PC-9 (cell line): ENCODE results near the gene MYH11. TPM values are rescaled to one million over a fixed set of nuclear protein-coding genes. Genes with fewer than 3 reads are reported as not detected.
A peak's percentile ranks its signal among the peaks of the same experiment; 100 is the strongest.

Source experiments
- BruUV-seq: library from RNA; stranded (reverse); fragments of 400-500 nt; replicated peaks from 2 replicates; lab custom pipeline; 2021; lab: Mats Ljungman, UMichigan
- CTCF ChIA-PET: fragments of 300-600 bp; sonication (Branson Sonifier 250); formaldehyde crosslinking; loops from one replicate; lab custom pipeline; 2022; ENCODE audit warnings: antibody characterized with exemption; lab: Charles Lee
- POLR2A ChIA-PET: fragments of 300-600 bp; sonication (Branson Sonifier 250); formaldehyde crosslinking; loops from one replicate; lab custom pipeline; 2022; ENCODE audit warnings: antibody characterized with exemption; ENCODE audit not compliant: unreplicated experiment; lab: Charles Lee
- DNase-seq, 2 experiments: peaks; one replicate each; pipeline versions ENCODE4 v3.0.0 to v3.0.0-alpha.2; 2015 to 2022; ENCODE audit warnings: mixed read lengths in 1 of 2
- H2AFZ ChIP-seq: fragments of 200-600 bp; sonication (generic); 2 replicates; pipeline ENCODE4 v1.8.1; 2017; ENCODE audit warnings: antibody characterized with exemption
- H3F3A ChIP-seq: fragments of 200-600 bp; sonication (generic); 2 replicates; pipeline ENCODE4 v1.8.1; 2017; ENCODE audit warnings: antibody characterized with exemption, mild to moderate bottlenecking, low read depth; ENCODE audit not compliant: insufficient read depth
- H3K27ac ChIP-seq: fragments of 200-600 bp; sonication (generic); 2 replicates; pipeline ENCODE4 v1.6.1; 2016; ENCODE audit warnings: mixed run types
- H3K27me3 ChIP-seq: fragments of 200-600 bp; sonication (generic); 2 replicates; pipeline ENCODE4 v1.6.1; 2016; ENCODE audit warnings: low read depth, mixed run types; ENCODE audit not compliant: insufficient read depth
- H3K36me3 ChIP-seq: fragments of 200-600 bp; sonication (generic); 2 replicates; pipeline ENCODE4 v1.6.1; 2016; ENCODE audit warnings: low read depth, mixed run types
- H3K4me1 ChIP-seq: fragments of 200-600 bp; sonication (generic); replicated peaks from 2 replicates; pipeline ENCODE4 v1.6.1; 2016; ENCODE audit warnings: mixed run types; ENCODE audit not compliant: insufficient read depth
- H3K4me2 ChIP-seq: fragments of 200-600 bp; sonication (generic); 2 replicates; pipeline ENCODE4 v1.6.1; 2017; ENCODE audit warnings: mixed run types
- H3K4me3 ChIP-seq: fragments of 200-600 bp; sonication (generic); 2 replicates; pipeline ENCODE4 v1.6.1; 2016; ENCODE audit warnings: mixed run types
- H3K79me2 ChIP-seq: fragments of 200-600 bp; sonication (generic); 2 replicates; pipeline ENCODE4 v1.6.1; 2017; ENCODE audit warnings: low read depth, mixed run types
- H3K9me2 ChIP-seq: fragments of 200-600 bp; sonication (generic); 2 replicates; pipeline ENCODE4 v1.8.1; 2017; ENCODE audit warnings: mild to moderate bottlenecking; ENCODE audit not compliant: insufficient read depth
- H3K9me3 ChIP-seq: fragments of 200-600 bp; sonication (generic); 2 replicates; pipeline ENCODE4 v1.8.1; 2016; ENCODE audit warnings: low read depth; ENCODE audit not compliant: insufficient read depth
- H4K20me1 ChIP-seq: fragments of 200-600 bp; sonication (generic); 2 replicates; pipeline ENCODE4 v1.8.1; 2017; ENCODE audit not compliant: insufficient read depth
- EZH2 ChIP-seq: fragments of 200-600 bp; sonication (generic); IDR thresholded peaks from 2 replicates; pipeline ENCODE4 v1.8.0; 2017; ENCODE audit warnings: antibody characterized with exemption, low read depth
- intact Hi-C: fragments of 100-400 bp; cut with micrococcal nuclease; formaldehyde crosslinking; loops from one replicate; pipeline ENCODE4 v1.10.0; 2022; ENCODE audit not compliant: unreplicated experiment
- total RNA-seq: library from RNA; stranded (reverse); gene quantifications from 2 replicates; pipeline ENCODE4 v1.2.3, GENCODE V29; 2021
- TF ChIP-seq, protein P1 (sequence below): fragments of 200-600 bp; sonication (generic); conservative IDR thresholded peaks from 2 replicates; pipeline ENCODE4 v1.6.1; 2017; ENCODE audit warnings: mixed run types, antibody characterized with exemption, mild to moderate bottlenecking, moderate library complexity

The MYH11 gene
- total RNA-seq, 1 experiment from 2014 or later: 0.11 TPM

DNA sequence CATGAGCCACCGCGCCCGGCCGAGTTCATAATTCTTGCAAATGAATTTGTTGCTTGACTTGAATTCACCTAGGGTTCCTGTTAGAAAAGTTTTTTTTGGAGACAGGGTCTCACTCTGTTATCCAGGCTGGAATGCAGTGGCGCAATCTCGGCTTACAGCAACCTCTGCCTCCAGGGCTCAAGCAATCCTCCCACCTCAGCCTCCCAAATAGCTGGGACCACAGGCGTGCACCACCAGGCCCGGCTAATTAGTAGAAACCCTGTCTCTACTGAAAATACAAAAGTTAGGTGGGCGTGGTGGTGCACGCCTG, 99.8 kb downstream of the MYH11 start:
- H3K36me3 ChIP-seq: no peaks in the 10 kb centered on the region
- H3K4me3 ChIP-seq: no peak overlapping the region
- H3K9me2 ChIP-seq: no peaks in the 10 kb centered on the region
- TF ChIP-seq, protein P1, sequence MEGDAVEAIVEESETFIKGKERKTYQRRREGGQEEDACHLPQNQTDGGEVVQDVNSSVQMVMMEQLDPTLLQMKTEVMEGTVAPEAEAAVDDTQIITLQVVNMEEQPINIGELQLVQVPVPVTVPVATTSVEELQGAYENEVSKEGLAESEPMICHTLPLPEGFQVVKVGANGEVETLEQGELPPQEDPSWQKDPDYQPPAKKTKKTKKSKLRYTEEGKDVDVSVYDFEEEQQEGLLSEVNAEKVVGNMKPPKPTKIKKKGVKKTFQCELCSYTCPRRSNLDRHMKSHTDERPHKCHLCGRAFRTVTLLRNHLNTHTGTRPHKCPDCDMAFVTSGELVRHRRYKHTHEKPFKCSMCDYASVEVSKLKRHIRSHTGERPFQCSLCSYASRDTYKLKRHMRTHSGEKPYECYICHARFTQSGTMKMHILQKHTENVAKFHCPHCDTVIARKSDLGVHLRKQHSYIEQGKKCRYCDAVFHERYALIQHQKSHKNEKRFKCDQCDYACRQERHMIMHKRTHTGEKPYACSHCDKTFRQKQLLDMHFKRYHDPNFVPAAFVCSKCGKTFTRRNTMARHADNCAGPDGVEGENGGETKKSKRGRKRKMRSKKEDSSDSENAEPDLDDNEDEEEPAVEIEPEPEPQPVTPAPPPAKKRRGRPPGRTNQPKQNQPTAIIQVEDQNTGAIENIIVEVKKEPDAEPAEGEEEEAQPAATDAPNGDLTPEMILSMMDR: no peak
- no peak for TF ChIP-seq EZH2
- intact Hi-C loops: no loop called here
- peak overlapping the region; percentile 47; the same call in 1 of the 2 replicates for H3K4me2 ChIP-seq
- no peaks in the 10 kb centered on the region for H3K9me3 ChIP-seq
- H2AFZ ChIP-seq: no peak overlapping the region
- BruUV-seq: no TSS peak
- ChIA-PET POLR2A (interaction anchor here (0.6 kb wide), 1 partner anchor 430 kb away, joined by 8 read pairs; no protein-coding TSS in a partner anchor), CTCF (interaction anchor here (0.6 to 0.9 kb wide), 8 partner anchors 18 to 374 kb away, joined by 3 to 11 read pairs (median 6); no protein-coding TSS in a partner anchor)
- no peak overlapping the region for H3K27ac ChIP-seq
- no peaks in the 10 kb centered on the region for H3K4me1 ChIP-seq
- no peak for DNase-seq
- no peaks in the 10 kb centered on the region; the same call in 1 of the 2 replicates for H3K27me3 ChIP-seq
- H3F3A ChIP-seq: peaks cover 4% of the 10 kb centered on the region; the same call in 1 of the 2 replicates
- H4K20me1 ChIP-seq: no peaks in the 10 kb centered on the region
- no peaks in the 10 kb centered on the region for H3K79me2 ChIP-seq

DNA sequence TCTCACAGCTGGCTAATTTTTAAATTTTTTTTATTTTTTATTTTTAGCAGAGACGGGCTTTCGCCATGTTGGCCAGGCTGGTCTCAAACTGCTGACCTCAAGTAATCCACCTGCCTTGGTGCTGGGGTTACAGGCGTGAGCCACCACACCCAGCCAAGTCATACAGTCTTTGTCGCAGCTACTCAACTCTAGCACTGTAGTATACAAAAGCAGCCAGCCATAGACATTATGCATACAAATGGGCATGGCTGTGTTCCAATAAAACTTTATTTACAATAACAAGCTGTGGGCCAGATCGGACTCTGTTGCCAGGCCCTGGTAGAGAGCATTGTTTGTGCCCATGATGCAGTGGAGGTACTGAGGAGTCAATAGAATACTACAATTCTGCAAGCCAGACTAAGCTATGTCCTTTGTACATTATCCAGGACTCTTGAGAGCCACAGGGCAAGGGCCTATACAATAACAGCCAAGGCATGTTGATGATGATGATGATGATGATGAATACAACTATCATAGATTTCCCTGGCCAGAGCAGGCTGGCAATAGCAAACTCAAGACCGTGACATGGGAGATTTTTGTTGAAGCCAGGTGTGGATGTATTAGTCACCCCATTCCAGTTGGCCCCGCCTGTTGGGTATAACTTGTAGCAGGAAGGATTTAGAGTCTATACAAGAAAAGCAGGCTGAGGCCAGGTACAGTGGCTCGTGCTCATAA, 101.8 kb downstream of the MYH11 start:
- BruUV-seq: no TSS peak
- H4K20me1 ChIP-seq: no peaks in the 10 kb centered on the region
- DNase-seq: no peak
- H3K9me3 ChIP-seq: no peaks in the 10 kb centered on the region
- H3K79me2 ChIP-seq: no peaks in the 10 kb centered on the region
- H3K4me1 ChIP-seq: no peaks in the 10 kb centered on the region
- no peaks in the 10 kb centered on the region; the same call in 1 of the 2 replicates for H3K27me3 ChIP-seq
- no peaks in the 10 kb centered on the region for H3K36me3 ChIP-seq
- ChIA-PET POLR2A (interaction anchor here (0.6 kb wide), 1 partner anchor 47 kb away, joined by 3 read pairs; no protein-coding TSS in a partner anchor), CTCF (interaction anchor here (0.6 kb wide), 3 partner anchors 135 to 664 kb away, joined by 3 to 5 read pairs (median 3); no protein-coding TSS in a partner anchor)
- H3K27ac ChIP-seq: no peak overlapping the region
- H3K9me2 ChIP-seq: no peaks in the 10 kb centered on the region
- H3F3A ChIP-seq: peaks cover 4% of the 10 kb centered on the region; the same call in 1 of the 2 replicates
- H3K4me3 ChIP-seq: no peak overlapping the region
- intact Hi-C loops: no loop called here
- H2AFZ ChIP-seq: no peak overlapping the region
- H3K4me2 ChIP-seq: no peak overlapping the region
- TF ChIP-seq, protein P1: no peak
- no peak for TF ChIP-seq EZH2

DNA sequence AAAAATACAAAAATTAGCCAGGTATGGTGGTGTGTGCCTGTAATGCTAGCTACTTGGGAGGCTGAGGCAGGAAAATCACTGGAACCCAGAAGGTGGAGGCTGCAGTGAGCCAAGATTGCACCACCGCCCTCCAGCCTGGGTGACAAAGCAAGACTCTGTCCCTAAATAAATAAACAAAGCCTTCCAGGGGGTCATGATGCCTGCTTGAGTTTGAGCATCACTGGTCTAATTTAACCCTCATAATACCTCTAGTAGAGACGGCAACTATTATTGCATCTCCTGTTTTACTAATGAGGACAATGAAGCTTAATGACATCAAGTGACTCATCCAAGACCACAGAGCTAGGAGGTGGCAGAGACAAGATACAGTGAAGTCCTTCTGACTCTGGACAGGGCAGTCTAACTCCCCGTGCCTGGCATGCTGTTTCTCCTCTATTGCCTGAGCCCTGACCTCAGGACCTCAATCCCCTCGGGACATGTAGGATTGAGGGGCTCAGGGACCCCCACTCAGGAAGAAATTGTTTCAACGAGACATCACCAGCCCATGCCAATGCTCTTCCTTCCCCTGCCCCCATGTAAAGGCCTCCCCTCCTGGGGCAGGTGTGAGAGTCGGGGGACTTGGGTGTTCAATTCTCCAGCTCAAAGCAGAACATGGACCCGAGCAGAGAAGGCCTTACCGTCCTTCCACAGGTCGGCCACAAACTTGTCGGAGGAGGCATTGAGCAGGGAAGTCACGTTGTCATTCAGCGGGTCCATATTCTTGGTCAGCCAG, 103.9 kb downstream of the MYH11 start:
- Histone ChIP-seq H3K27me3 (no peaks in the 10 kb centered on the region; the same call in 1 of the 2 replicates), H3K27ac (no peak overlapping the region), H3K36me3 (no peaks in the 10 kb centered on the region), H3K4me2 (no peak overlapping the region), H3K9me2 (no peaks in the 10 kb centered on the region), H3K9me3 (no peaks in the 10 kb centered on the region), H3K4me1 (no peaks in the 10 kb centered on the region), H2AFZ (no peak overlapping the region), H3F3A (peaks cover 4% of the 10 kb centered on the region; the same call in 1 of the 2 replicates), H3K4me3 (no peak overlapping the region), H3K79me2 (no peaks in the 10 kb centered on the region), H4K20me1 (no peaks in the 10 kb centered on the region)
- POLR2A ChIA-PET: no interaction called here
- intact Hi-C loops: no loop called here
- TF ChIP-seq, protein P1: no peak
- TF ChIP-seq EZH2: no peak
- no TSS peak for BruUV-seq
- CTCF ChIA-PET: no interaction called here
- DNase-seq: no peak
